ENCODE data around the gene UBE2V1.
"Not testable (repeated sequence)": the region's sequence is repeated elsewhere in the genome, so short reads cannot be mapped to it uniquely, and the experiment has no call there.

Gene UBE2V1

DNA sequence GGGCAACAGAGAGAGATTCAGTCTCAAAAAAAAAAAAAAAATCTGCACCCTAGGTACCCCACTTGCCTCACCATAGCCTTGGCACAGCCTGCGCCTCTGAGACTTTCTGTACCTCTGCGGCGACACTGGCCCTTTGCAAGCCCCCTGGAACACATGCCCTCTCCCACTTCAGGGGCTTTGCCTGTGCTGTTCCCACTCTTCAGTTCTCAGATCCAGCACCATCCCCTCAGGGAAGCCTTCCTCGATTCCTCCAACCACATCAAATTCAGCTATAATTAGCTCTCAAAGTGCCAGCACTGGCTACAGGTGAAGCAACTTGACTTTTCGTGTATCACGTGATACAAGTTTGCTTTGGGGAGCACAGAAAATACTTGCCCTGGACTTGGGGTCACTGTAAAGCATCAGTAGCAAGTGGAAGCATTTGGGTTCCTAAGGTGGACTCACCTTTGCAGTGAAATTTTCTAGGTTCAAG is 2.1 kb upstream of the UBE2V1 start:
- no peak for DNase-seq (ENCODE audit: low spot score)

DNA sequence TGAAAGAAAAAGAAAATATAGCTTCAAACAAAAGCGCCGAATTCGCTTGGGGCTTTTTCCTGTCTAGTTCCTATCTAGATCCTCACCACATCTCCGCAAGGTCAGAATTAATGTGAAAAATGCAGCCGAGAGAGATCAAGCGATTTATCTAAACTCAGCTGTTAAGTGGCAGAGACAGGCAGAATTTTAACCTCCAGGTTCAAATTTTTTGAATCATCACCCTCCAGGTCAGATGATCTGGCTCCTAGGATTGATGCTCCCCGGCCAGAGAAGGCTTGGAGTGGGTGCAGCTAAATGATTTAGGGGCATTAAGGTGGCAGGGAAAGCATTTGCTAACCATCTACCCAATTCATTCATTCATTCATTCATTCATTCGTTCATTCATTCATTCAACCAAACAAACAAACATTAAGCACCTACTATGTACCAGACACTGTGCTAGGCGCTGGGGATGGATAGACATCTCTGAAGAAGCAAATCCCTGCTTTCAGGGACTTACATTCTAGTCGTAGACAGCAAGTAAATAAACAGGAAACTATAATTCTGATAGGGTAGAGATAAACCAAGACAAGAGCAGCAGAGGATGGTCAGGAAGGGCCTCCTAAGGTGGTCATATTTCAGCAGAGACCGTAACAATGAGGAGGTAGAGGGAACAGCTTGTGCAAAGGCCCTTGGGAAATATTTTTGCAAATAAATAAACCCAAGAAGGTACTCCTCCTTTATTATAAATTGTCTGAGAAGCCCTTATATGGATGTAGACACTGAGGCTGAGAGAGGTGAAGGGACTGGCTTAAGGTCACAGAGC is 672 bp upstream of the UBE2V1 start:
- no peak for DNase-seq (ENCODE audit: low spot score)

DNA sequence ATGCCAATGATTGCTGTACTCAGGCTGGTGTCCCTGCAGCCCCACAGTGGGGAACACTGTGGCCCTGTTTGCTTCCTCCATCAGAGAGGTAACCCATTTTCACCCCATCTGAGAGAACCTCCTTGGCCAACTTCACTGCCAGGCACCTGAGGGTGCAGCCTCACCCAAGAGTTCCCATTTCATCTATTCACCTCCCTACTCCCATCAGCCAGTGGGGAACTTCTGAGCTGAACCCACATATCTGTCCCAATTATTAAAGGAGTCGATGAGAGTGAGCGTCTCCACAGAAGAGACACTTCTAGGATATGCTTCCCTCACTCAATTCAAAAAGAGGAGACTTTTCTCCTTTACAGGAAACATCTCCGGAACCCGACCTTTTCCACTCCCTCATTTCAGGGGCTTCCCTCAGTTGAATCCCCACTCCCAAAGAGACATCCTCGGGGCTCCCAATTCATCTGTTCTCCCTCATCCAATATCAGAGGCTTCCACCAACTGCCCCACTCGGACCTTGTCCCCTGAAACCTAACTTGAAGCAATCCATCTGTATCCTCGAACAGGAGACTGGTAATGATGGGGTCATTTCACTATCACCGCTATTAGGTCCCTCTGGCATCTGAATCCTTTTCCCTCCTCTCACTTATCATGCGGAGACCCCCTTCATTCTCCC is 988 bp downstream of the UBE2V1 start:
- peak; percentile 40 for DNase-seq (ENCODE audit: low spot score)

DNA sequence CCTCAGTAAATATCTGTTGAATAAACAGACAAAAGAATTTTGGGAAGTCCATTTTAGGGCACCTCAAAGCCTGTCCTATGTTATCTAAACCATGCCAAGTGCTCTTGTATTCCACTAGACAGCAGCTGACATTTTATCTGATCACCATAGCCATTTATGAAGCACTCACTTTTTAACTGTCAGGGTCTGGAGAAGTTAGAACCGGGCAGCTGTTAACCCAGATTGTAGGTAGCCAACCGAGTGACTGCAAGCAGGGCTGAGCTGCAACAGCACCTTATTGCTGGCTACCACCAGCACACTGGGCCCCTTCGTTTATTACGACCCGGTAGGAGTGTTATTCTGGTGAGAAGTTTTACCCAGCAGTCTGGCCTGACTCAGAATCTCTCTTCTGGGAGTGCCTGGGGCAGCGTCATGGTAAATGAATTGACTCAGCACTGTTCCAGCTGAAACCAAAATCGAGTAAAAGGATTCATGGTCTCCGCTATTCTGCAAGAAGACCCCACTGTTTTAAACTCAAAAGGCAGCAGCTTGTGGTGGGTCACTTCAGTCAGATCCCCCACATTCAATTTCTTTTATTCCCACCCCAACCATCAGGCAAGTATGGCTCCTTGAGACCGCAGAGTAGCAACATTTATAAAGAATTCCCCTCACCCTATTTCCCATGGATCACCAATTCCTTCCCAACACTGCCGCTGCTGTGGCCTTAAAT is 1.7 kb downstream of the UBE2V1 start:
- DNase-seq (ENCODE audit: low spot score) = peak; percentile 71

DNA sequence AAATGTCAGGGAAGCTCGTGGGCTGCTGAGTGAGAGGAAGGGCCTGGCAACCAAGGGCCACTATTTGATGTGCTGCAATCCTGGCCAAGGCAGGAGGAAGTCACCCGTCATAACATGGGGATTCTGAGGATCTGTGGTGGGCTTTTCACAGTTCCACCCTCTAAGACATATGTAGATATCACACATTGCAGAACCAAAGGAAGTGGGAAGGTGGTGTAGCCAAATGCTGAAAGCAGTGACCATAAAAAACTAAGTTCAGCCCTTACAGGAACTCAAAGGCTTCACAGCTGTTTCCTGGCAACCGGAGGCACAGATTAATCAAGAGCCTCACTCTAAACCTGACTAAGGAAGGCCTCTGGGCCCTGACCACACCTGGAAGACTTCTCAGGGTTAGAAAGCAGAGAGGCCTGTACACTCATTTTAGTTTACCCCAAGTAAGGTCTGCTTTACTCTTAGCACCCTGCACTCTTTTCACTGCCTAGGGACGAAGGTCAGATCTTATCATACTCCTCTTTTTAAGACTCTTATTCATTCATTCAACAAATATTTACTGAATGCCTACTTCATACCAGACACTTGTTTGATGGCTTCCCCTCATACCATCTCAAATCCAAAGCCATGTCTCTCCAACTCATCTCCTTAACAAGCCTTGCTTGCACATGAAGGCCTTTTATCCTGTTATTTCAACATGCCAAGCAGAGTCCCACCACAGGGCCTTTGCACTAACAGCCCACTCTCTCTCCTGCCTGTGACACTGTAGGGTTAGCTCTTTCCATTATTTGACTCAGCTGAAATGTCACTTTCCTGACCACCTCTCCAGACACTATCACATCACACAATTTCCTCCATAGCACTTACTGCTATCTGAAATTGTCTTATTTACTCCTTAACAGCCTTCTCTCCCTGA is 2.6 kb downstream of the UBE2V1 start:
- DNase-seq (ENCODE audit: low spot score) = peak; percentile 43

DNA sequence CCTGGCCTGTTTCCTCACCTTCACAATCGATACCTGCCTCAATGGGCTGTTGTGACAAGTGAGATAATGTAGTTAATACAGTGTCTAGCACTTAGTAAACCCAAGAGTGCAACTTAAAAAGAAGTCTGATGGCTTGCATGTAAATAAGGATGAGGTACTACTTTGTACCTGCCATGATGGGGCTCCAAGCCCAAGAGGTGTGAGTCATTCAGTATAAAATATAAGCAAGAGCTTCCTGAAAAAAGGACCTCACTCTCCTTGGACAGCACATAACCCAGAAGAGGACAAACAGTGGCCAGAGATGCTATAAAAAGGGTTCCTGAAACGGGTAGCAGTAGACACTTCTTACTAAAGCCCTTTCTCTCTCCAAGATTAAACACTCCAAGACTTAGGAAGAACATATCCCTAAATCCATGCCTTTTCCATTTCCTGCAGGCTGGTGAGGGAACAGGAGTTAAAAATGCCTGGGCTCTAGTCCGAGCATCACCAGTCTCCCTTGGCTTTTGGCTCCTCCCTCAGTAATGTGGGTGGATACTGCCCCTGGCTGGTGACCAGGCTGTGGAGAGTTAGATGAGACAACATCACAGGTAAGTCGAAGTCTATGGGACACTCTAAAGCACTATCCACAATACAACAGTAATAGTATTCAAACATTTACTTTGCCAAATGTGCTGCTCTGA is 4.3 kb downstream of the UBE2V1 start:
- no peak for DNase-seq (ENCODE audit: low spot score)

DNA sequence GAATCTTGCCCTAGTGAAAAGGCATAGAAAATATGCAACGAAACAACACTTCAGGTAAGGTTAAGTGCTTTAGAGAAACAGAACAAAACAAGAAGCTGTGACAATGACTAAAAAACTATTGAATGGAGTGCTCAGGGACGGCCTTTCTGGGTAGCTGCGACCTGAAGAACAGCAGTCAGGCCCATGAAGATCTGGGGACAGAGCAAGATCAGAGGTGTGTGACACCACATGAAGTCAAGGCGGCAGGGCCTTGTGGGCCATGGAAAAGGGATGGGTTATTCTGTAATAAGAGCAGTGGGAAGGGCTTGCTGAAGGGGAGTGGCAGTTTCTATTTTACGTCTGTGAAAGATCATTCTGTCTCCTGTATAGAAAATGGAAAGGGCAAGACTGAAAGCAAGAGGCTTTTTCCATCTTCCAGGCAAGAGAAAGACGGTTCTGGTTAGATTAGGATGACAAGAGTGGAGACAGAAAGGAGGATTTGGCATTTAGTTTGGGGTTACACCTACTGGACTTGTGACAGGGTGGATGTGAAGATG is 5.1 kb downstream of the UBE2V1 start:
- no peak for DNase-seq (ENCODE audit: low spot score)

DNA sequence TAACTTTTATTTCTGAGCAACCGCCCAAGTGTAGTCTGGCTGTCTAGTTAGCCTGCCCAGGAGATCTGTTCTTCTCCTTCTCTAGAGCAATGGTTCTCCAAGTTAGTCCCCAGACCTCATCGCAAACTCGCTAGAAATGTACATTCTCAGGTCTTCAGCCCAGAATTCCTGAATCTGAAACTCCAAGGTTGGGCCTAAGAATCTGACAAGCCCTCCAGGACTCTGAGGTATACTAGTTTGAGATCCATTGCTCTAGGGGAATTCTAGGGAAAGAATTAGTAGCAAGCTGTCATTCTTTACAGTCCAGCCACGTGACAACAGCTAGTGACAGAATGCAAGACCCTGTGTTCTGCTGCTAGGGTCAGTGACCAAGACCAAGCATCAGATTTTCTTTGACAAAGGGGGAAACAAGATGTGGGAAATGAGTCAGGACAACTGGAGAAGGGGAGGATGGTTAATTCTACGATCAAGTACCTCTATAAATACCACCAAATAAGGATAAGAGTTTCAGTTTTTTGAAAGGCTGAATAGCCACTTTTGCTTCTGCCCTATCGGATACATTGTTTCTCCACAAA is 5.8 kb downstream of the UBE2V1 start:
- no peak for DNase-seq (ENCODE audit: low spot score)

DNA sequence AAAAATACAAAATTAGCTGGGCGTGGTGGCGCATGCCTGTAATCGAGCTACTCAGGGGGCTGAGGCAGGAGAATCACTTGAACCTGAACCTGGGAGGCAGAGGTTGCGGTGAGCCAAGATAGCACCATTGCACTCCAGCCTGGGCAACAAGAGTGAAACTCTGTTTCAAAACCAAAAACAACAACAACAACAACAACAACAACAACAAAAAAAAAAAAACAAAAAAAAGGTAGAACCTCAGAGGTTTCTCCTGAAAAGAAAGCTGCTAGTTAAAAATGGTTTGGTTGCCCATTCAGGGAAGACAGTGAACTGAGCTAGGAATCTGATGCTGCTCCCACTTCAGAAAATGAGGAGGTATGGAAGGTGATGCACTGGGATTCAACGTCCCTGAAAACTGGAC is 6.3 kb downstream of the UBE2V1 start:
- not testable (repeated sequence) for DNase-seq (ENCODE audit: low spot score)

DNA sequence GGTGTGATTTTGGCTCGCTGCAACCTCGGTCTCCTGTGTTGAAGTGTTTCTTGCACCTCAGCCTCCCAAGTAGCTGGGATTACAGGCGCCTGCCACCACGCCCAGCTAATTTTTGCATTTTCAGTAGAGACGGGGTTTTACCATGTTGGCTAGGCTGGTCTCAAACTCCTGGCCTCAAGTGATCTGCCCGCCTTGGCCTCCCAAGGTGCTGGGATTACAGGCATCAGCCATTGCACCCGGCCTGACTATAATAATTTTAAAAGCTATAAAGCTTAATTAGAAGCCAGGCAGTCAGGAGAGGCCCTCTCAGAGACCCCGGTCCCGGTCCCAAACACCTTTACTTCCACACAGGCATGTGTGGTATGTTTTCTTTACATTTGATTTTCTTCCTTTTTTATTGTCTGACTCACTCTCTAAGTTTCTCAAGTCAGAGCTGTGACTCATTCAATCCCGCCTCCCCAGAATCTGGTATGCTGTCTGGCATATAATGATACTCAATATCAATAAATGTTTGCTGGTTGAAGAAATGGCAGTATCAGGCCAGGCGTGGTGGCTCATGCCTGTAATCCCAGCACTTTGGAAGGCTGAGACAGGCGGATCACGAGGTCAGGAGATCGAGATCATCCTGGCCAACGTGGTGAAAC is 9.4 kb downstream of the UBE2V1 start:
- DNase-seq (ENCODE audit: low spot score) = peak; percentile 80

DNA sequence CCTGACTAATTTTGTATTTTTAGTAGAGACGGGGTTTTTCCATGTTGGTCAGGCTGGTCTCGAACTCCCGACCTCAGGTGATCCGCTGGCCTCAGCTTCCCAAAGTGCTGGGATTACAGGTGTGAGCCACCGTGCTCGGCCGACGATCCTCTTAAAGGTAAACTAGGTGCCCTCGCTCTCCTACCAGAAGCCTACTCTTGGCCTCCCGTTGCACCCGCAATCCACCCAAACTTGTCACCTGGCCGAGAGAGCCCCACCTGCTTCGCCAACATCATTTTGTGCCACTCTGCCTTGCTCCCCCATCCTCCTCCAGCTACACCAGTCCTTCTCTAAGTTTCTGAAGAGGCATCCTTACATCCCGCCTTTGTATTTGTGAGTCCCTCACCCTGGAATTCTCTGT is 10.4 kb downstream of the UBE2V1 start:
- not testable (repeated sequence) for DNase-seq (ENCODE audit: low spot score)

DNA sequence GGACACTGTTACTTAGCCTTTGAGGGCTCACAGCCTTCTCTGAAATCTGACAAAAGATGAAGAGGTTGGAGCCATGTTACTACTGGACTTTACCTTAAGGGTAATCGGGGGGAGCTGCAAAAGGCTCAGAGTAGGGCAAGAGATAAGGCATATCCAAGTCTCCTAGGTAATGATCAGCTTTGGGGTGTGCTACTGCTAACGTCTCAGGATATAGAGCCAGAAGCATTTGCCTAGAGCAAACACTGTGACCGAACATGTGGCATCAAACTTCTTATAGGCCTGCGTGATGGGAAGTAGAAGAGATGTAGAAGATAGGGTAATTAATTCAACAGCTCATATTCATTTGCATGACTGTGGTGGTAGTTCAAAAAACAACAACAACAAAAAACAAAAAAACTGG is 11.1 kb downstream of the UBE2V1 start:
- DNase-seq (ENCODE audit: low spot score) = no peak

DNA sequence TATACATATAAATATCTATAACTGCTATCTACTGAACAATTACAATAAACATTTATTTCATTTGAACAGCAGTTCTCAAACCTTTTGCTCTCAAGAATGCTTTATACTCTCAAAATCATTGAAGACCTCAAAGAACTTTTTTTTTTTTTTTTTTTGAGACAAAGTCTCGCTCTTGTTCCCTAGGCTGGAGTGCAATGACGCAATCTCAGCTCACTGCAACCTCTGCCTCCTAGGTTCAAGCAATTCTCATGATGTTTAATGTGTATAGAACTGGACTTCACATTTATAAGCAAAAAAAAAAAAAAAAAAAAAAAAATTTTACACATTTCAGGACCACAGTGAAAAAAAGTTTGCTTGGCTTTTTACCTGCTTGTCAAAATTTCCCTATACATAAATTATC is 11.7 kb downstream of the UBE2V1 start:
- DNase-seq (ENCODE audit: low spot score) = no peak

DNA sequence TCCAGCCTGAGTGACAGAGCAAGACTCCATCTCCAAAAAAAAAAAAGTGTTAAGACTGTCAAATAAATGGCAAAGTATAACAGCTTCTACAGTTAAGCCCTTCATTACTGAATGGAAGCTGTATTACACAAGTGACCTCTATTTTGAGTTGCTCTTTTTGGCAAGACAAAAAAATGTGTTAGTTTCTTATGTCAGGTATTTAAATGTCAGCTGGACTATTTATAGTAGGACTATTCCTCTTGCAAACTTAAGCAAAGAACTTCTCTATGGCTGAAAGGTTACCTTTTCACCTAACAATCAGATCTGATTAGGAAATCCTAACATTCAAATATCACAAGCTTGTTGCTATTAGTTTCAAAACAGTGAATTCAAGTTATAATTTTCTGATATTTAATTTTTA is 12.4 kb downstream of the UBE2V1 start:
- DNase-seq (ENCODE audit: low spot score) = no peak

DNA sequence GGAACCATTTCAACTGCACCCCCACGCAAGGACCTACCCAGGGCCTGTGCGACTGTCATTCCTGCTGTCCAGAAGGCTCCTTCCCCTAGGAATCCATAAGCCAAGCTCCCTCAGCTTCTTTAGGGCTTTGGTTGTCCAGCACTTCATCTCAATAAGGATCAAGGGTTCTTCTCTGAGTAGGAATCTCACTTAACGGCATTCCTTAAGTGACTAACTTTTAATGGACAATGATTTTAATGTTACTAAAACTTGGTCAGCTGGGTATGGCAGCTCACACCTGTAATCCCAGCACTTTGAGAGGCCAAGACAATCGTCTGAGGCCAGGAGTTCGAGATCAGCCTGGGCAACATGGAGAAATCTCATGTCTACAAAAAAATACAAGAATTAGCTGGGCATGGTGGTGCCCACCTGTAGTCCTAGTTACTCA is 13.4 kb downstream of the UBE2V1 start:
- DNase-seq (ENCODE audit: low spot score) = no peak

DNA sequence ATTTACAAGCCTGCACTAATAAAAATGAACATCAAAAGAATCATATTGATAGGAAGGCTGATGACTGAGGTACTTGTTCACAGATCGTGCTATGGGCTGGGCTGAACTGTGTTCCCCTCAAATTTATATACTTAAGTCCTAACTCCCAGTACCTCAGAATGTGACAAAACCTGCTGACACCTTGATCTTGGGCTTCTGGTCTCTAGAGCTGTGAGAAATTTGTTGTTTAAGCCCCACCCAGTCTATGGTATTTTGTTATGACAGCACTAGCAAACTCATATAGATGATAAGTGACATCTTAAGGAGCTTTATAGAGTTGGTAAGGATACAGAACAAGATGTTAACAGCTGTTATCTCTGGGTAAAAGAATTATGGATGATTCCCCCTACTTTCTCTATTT is 13.8 kb downstream of the UBE2V1 start:
- peak; percentile 69 for DNase-seq (ENCODE audit: low spot score)

DNA sequence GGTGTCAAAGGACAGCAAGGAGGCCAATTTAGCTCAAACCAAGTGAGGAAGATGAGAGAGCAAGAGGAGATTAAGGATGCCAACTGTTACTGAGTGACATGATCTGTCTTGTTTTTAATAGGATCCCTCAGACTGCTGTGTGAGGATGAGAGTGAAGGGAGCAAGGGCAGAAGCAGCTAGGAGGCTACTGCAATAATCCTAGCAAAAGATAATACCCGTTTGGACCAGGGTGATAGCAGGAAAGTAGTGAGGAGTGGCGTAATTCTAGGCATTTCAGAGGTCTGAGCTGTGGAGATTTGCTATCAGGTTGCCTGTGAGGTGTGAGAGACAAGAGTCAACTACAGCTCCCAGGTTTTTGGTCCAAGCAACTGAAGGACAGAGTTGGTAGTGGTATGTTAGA is 14.7 kb downstream of the UBE2V1 start:
- peak; percentile 88 for DNase-seq (ENCODE audit: low spot score)

DNA sequence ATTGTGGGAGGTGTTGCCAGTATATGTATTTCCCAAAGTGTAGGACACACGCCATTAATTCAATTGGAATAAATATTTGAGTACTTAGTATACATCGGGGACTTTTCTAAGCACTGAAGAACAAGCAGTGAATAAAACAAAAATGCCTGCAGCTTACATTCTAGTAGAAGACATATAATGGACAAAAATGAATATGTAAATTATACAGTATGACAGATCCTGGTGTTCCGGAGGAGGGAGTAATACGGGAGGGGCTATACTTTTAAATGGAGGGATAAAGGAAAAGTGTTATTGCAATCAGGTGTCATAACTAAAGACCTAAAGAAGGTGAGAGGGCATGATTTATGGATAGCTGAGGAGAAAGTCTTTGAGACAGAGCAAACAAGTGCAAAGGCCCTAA is 15.1 kb downstream of the UBE2V1 start:
- no peak for DNase-seq (ENCODE audit: low spot score)

DNA sequence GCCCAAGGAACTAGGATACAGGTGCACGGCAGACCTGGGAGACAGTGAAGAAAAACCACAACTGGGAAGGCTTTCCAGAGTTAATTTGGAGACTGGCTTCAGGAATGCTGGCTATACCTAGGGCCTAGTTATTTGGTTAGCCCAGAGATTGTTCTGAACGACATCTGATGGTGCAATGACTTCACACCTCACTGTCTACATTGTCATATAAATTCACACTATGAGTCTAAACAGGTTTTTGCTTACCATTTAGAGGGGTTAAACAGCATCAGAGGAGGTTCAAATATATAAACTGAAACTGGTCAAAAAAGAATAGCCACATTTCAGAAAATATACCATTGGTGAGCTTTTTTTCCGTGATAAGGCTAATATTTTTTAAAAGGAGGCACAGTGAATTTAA is 16.7 kb downstream of the UBE2V1 start:
- no peak for DNase-seq (ENCODE audit: low spot score)

DNA sequence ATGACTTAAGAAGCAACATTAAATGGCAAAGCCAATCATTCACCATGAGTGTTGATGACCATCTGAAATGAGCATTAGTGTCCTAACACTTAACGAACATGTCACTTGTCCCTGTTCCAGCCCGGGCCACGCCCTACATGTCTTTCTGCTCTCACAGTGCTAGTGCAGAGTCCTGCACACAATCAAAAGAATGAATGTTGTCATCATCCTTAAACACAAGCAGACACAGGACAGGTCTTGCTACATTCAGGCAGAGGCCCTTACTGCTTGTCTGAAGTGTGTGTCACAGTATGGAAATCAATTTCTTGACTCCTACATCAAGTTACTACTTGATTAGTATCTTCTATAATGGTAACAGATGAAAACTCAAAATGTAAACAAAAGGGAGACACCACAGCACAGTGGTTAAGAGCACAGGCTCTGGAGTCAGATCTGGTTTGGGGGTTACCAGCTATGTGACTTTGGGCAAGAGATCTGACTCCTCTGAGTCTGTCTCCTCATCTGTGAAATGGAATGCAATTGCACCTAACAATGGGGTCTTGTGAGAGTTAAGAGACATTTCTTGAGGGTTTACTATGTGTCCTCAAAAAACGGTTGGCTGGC is 17.4 kb downstream of the UBE2V1 start:
- no peak for DNase-seq (ENCODE audit: low spot score)
